Fibroblast of pulmonary artery (primary cell): ENCODE results near the gene PHLPP2.
A peak's percentile ranks its signal among the peaks of the same experiment; 100 is the strongest.

Experiments used
- DNase-seq: peaks from one replicate; pipeline ENCODE4 v3.0.0-alpha.2; 2010; ENCODE audit warnings: low read depth
- H3K4me3 ChIP-seq: replicated peaks from 2 replicates; pipeline ENCODE4 v1.5.1; 2011; ENCODE audit warnings: low read depth, mild to moderate bottlenecking, control low read depth, low read length, moderate library complexity
- TF ChIP-seq, protein P1 (sequence below): IDR thresholded peaks from 2 replicates; pipeline ENCODE4 v1.5.1; 2011; ENCODE audit warnings: mild to moderate bottlenecking, control low read depth, low read length, inconsistent platforms; ENCODE audit errors: missing control alignments

PHLPP2 gene

GRCh38 chr16:71649704-71650103 is 74.8 kb downstream of the PHLPP2 start:
- TF ChIP-seq, protein P1, sequence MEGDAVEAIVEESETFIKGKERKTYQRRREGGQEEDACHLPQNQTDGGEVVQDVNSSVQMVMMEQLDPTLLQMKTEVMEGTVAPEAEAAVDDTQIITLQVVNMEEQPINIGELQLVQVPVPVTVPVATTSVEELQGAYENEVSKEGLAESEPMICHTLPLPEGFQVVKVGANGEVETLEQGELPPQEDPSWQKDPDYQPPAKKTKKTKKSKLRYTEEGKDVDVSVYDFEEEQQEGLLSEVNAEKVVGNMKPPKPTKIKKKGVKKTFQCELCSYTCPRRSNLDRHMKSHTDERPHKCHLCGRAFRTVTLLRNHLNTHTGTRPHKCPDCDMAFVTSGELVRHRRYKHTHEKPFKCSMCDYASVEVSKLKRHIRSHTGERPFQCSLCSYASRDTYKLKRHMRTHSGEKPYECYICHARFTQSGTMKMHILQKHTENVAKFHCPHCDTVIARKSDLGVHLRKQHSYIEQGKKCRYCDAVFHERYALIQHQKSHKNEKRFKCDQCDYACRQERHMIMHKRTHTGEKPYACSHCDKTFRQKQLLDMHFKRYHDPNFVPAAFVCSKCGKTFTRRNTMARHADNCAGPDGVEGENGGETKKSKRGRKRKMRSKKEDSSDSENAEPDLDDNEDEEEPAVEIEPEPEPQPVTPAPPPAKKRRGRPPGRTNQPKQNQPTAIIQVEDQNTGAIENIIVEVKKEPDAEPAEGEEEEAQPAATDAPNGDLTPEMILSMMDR = no peak
- no peak overlapping the region for H3K4me3 ChIP-seq
- no peak for DNase-seq

GRCh38 chr16:71648921-71649320 is 75.6 kb downstream of the PHLPP2 start:
- no peak overlapping the region for H3K4me3 ChIP-seq
- TF ChIP-seq, protein P1 = peak; percentile 48
- no peak for DNase-seq

- H3K4me3 ChIP-seq = no peak overlapping the region
- no peak for DNase-seq
- TF ChIP-seq, protein P1 = no peak
These were observed 76.3 kb downstream of the PHLPP2 start for GRCh38 chr16:71648162-71648561.

- DNase-seq = no peak
- TF ChIP-seq, protein P1 = no peak
- H3K4me3 ChIP-seq = no peak overlapping the region
These were observed 77.1 kb downstream of the PHLPP2 start for GRCh38 chr16:71647391-71647790.

DNA sequence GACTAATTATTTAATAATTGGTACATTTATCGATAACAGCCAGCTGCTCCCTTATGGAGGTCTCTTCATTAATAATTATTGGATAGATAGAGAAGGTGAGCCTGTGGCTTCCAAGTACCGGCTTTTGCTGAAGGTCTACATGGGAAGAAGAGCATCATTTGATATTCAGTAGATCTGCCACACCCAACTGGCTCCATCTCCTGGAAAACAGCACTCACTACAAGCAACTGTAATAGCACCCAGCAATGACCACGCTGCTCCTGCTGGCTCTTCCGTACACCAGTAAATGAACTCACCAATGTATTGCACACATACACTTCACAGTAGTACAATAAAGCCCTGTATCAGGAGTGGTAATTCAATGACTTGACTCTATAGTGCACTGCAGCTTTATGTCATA is 79.1 kb downstream of the PHLPP2 start:
- TF ChIP-seq, protein P1 = peak; percentile 48
- DNase-seq = peak; percentile 40
- no peak overlapping the region for H3K4me3 ChIP-seq

GRCh38 chr16:71637398-71637797 is 87.1 kb downstream of the PHLPP2 start:
- DNase-seq = peak; percentile 77
- no peak overlapping the region for H3K4me3 ChIP-seq
- TF ChIP-seq, protein P1 = no peak

DNA sequence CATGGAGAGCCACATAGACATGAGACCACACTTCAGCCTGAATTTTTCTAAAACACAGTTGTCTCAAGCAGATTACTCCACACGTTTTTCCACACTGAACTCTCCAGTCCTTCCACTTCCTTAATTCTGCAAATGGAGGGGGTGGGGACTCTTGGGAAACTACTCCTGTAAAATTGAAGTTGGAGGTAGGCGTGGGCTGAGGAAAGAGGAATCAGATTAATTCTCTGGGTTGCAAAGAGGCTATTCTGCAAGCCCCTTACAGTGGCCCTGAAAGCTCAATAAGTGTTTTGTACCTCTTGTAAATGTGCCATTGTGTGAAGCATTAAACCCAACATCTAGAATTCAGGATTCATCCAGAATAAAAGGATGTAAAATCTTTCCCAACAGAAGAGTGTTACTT is 88.9 kb downstream of the PHLPP2 start:
- TF ChIP-seq, protein P1 = no peak
- no peak for DNase-seq
- no peak overlapping the region for H3K4me3 ChIP-seq
